H1 (cell line): Measurements from ENCODE around the gene UBA6. TPM values are rescaled to one million over a fixed set of nuclear protein-coding genes. Genes with fewer than 3 reads are reported as not detected.

Experiments
- JUND ChIP-seq: IDR thresholded peaks from 2 replicates; pipeline ENCODE4 v1.6.1; 2011; ENCODE audit warnings: mild to moderate bottlenecking, improper control_type of control experiment, low read length
- MAFK ChIP-seq: IDR thresholded peaks from 2 replicates; pipeline ENCODE4 v1.6.1; 2012; ENCODE audit warnings: low read depth, mild to moderate bottlenecking, improper control_type of control experiment, low read length
- RXRA ChIP-seq: IDR thresholded peaks from 2 replicates; pipeline ENCODE4 v1.6.1; 2011; ENCODE audit warnings: low read depth, mild to moderate bottlenecking, low read length, moderate library complexity; ENCODE audit not compliant: insufficient read depth
- SP1 ChIP-seq: IDR thresholded peaks from 2 replicates; pipeline ENCODE4 v1.6.1; 2011; ENCODE audit warnings: low read depth, low read length
- SP4 ChIP-seq: IDR thresholded peaks from 2 replicates; pipeline ENCODE4 v1.6.1; 2012; ENCODE audit warnings: low read length, inconsistent platforms
- TCF12 ChIP-seq: IDR thresholded peaks from 2 replicates; pipeline ENCODE4 v1.6.1; 2011; ENCODE audit warnings: low read depth, mild to moderate bottlenecking, low read length
- polyA plus RNA-seq, 7 experiments: library from polyadenylated mRNA; depleted of rRNA in 3 of 7; stranded (reverse) in 5 of 7; unstranded in 2 of 7; fragments of >200 nt in 5 of 7; fragments of 200-250 nt in 2 of 7; gene quantifications; 1 replicate in 5 of 7; 2 replicates in 1 of 7; 4 replicates in 1 of 7; pipeline versions ENCODE4 v1.2.1 to v1.2.3, GENCODE V29; 2011 to 2013; ENCODE audit warnings: missing spikeins in 2 of 7, mixed read lengths in 2 of 7
- total RNA-seq: library from RNA; stranded (reverse); fragmentation: NEBNext Ultra II Directional; extraction: Animal tissue kit (Norgen Biotek cat#: 25700); gene quantifications from 2 replicates; pipeline ENCODE4 v1.2.1, GENCODE V29; 2021
- TF ChIP-seq, protein P1 (sequence below): IDR thresholded peaks from 2 replicates; pipeline ENCODE4 v1.6.1; 2012; ENCODE audit warnings: inconsistent platforms

UBA6 gene
- total and polyA plus RNA-seq, 2 of the 8 experiments (the other 6 are each of a cell fraction or from before 2014, with no cell fraction given): 17.4 to 74.3 TPM

DNA sequence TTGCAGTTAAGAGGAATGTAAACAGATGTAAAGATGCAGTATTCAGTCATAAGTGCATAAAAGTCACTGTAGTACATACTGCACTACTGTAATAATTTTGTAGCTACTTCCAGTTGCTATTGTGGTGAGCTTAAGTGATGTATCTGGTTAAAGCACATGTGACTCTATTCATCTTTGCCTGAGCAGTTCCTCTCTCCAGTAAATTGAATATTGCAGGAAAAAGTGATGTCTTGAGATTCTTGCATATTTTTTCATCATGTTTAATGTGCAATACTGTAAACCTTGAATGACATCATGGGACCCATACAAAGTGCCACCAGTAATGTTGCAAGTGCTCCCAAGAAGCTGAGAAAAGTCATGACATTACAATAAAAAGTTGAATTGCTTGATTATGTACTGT, 9.6 kb downstream of the UBA6 start (continued):
- TF ChIP-seq SP4: no peak
- TF ChIP-seq, protein P1, sequence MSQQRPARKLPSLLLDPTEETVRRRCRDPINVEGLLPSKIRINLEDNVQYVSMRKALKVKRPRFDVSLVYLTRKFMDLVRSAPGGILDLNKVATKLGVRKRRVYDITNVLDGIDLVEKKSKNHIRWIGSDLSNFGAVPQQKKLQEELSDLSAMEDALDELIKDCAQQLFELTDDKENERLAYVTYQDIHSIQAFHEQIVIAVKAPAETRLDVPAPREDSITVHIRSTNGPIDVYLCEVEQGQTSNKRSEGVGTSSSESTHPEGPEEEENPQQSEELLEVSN: no peak
- no peak for TF ChIP-seq MAFK
- TF ChIP-seq RXRA: no peak
- TF ChIP-seq JUND: no peak
- TF ChIP-seq TCF12: no peak
- no peak for TF ChIP-seq SP1
